ENCODE data around the gene LMTK3. TPM values are rescaled to one million over a fixed set of nuclear protein-coding genes. Genes with fewer than 3 reads are reported as not detected.
A peak's percentile ranks its signal among the peaks of the same experiment; 100 is the strongest.

The LMTK3 gene
- total RNA-seq, 1 experiment from 2014 or later, result not detected

DNA sequence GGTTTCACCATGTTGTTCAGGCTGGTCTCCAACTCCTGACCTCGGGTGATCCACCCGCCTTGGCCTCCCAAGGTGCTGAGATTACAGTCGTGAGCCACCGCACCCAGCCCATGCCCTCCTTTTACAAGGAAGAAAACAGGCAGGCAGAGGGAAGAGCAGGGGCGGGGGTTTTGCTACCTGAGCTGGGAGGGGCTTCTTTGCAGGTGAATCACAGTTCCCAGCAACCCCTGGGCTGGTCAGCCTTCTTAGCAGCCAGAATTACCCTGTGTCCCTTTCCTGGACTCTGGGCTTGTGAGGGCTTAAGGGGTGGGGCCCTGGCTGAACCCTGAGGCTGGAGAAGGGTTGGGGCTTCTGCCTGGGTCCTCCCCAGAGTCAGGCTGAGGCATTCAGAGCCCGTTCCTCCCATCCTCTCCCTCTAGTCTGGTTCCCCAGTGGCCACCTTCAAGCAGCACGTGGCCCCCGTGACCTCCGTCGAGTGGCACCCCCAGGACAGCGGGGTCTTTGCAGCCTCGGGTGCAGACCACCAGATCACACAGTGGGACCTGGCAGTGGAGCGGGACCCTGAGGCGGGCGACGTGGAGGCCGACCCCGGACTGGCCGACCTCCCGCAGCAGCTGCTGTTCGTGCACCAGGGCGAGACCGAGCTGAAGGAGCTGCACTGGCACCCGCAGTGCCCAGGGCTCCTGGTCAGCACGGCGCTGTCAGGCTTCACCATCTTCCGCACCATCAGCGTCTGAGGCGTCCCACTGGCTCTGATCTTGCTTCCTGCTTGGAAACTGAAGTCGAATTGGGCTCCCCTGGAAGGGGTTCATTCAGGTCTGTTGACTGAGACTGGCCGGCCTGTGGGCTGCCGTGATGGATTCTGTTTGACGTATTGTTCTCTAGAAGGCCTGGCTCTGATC is 59.1 kb downstream of the LMTK3 start:
- Histone ChIP-seq H3K4me3 (no peak overlapping the region), H3K9me3 (no peaks in the 10 kb centered on the region), H3K27me3 (no peaks in the 10 kb centered on the region), H3K36me3 (peaks cover 95% of the 10 kb centered on the region)
- DNase-seq, result no peak

DNA sequence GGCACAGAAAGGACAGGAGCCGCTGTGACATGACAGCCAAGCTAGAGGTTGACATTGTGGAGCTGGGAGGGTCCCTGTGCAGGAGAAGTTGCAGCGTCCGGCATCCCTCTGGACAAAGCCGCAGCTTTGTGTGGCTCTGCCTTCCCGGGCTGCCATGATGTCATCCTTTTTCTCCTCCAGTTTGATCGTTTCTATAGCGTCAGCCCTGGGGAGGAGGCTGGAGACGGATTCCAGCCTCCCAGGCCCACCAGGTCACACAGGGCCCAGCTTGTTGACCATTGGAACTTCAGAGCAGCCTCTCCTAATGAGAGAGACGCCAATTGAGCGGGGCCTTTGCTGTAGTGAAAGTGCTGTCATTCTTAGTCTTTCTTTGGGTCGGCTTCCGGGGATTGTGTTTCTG is 60.0 kb downstream of the LMTK3 start:
- H3K4me3 ChIP-seq, result no peak overlapping the region
- no peaks in the 10 kb centered on the region for H3K9me3 ChIP-seq
- DNase-seq, result no peak
- H3K27me3 ChIP-seq, result no peaks in the 10 kb centered on the region
- H3K36me3 ChIP-seq, result peaks cover 94% of the 10 kb centered on the region

DNA sequence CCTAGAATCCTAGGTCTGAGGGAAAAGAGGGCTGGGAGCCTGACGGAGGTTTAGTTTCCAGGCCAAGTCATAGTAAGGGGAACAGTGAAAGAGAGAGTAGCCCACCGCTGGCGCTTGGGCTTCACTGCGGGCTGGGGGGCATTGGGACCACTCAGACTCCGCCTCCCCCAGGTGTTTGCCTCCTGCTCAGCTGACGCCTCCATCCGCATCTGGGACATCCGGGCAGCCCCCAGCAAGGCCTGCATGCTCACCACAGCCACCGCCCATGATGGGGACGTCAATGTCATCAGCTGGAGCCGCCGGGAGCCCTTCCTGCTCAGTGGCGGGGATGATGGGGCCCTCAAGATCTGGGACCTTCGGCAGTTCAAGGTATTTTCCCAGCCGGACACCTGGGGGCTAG is 60.8 kb downstream of the LMTK3 start:
- H3K9me3 ChIP-seq, result no peaks in the 10 kb centered on the region
- H3K36me3 ChIP-seq, result peaks cover 95% of the 10 kb centered on the region
- no peaks in the 10 kb centered on the region for H3K27me3 ChIP-seq

DNA sequence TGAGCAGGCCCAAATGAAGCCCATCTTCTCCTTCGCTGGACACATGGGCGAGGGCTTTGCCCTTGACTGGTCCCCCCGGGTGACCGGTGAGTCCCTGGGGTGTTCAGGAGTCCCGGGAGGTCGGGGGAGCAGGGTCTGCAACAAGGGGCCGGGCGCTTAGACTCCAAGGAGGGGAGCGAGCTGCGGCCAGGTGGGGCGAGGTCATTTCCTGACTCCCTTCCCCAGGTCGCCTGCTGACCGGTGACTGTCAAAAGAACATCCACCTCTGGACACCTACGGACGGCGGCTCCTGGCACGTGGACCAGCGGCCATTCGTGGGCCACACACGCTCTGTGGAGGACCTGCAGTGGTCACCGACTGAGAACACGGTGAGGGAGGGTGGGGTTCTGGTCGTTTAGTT is 61.2 kb downstream of the LMTK3 start:
- DNase-seq, result no peak
- Histone ChIP-seq H3K36me3 (peaks cover 91% of the 10 kb centered on the region), H3K4me3 (no peak overlapping the region), H3K27me3 (no peaks in the 10 kb centered on the region), H3K9me3 (no peaks in the 10 kb centered on the region)

More for the DNA sequence above, 60.8 kb downstream of the LMTK3 start:
- no peak overlapping the region for H3K4me3 ChIP-seq
- no peak for DNase-seq

DNA sequence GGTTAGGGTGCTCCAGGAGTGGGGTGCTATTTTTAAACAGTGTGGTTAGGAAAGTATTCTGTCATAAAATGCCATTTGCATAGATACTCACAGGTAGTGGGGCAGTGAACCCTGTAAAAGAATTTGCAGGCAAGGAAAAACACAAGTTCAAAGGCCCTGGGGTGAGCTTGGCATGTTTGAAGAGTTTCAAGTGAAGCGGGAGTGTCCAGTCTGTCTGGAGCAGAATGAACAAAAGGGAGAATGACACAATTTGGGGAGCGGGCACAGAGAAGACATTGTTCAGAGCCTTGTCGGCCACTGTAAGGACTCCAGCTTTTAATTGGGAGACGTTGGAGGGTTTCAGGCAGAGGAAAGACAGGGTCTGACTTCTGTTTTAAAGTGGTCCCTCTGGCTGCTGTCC is 63.1 kb downstream of the LMTK3 start:
- DNase-seq, result no peak
- Histone ChIP-seq H3K4me3 (no peak overlapping the region), H3K27me3 (no peaks in the 10 kb centered on the region), H3K36me3 (peaks cover 74% of the 10 kb centered on the region), H3K9me3 (no peaks in the 10 kb centered on the region)

DNA sequence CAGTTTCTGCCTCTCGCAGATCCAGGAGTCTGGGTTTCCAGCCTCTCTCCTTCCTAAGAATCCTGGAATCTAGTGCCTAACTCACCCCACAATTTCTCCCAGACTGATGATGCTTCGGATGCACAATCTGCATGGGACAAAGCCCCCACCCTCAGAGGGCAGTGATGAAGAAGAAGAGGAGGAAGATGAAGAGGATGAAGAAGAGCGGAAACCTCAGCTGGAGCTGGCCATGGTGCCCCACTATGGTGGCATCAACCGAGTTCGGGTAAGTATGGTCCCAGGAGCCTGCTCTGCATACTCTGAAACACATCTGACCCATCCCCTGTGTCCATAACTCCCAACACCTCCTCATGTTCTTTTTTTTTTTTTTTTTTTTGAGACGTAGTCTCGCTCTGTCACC is 65.1 kb downstream of the LMTK3 start:
- no peak for DNase-seq
- Histone ChIP-seq H3K27me3 (no peaks in the 10 kb centered on the region), H3K9me3 (no peaks in the 10 kb centered on the region), H3K4me3 (peak overlapping the region; percentile 98), H3K36me3 (peaks cover 54% of the 10 kb centered on the region)

DNA sequence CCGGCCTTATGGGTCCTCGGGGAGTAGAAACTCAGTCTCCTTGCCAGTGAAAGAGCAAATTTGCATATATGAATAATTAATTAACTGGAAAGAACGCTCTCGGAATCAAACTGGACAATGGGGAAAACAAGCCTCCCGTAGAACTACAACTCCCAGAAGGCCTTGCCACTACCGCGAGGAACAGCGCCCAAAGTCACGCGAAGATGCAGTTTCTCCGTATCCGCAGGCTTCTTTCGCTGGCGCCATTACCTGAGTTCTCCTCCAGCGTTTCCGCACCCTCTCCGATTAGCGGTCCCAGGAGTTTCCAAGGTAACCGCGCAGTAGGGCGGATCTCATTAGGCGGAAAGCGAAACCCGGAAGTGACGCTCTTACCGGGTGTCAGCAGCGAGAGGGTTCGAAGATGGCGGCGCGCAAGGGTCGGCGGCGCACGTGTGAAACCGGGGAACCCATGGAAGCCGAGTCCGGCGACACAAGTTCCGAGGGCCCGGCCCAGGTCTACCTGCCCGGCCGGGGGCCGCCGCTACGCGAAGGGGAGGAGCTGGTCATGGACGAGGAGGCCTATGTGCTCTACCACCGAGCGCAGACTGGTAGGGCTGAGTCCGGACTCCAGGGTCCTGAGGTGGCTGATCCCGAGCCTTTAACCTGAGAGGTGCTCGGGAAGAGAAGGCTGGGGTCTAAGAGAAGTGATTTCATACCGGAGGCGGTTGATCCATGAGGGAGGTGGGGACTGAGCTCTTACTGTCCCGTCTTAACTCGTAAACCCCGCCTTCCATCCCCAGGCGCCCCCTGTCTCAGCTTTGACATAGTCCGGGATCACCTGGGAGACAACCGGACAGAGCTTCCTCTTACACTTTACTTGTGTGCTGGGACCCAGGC is 65.8 kb downstream of the LMTK3 start, which contains the start of gene GRWD1:
Gene GRWD1 (plus strand): TSS at position 378 of the 876 bp plus-strand sequence. CDS start 23 bp downstream, at position 401.
- H3K36me3 ChIP-seq, result peaks cover 48% of the 10 kb centered on the region
- peak; percentile 97 for DNase-seq
- peak within 1 kb of the TSS; percentile 98 for H3K4me3 ChIP-seq
- H3K27me3 ChIP-seq, result no peaks in the 10 kb centered on the region
- no peaks in the 10 kb centered on the region for H3K9me3 ChIP-seq

DNA sequence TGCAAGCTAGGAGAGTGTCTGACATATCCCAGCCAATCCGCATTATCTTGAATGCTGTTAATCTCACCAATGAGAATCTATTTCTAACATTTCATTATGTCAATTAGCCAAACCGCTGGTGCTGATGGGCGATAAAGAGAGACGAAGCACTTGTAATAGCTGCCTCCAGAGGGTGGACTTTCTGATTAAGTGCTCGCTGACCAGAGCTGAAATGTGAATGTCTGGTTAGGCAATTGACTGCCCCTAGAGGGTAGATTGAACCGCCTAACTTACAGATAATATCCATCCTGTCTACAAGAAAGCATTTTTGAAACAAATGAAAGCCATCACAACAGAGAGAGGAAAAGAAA is 66.4 kb downstream of the LMTK3 start:
- H3K27me3 ChIP-seq, result no peaks in the 10 kb centered on the region
- peak; percentile 75 for DNase-seq
- H3K4me3 ChIP-seq, result peak overlapping the region; percentile 98
- H3K9me3 ChIP-seq, result no peaks in the 10 kb centered on the region
- H3K36me3 ChIP-seq, result peaks cover 42% of the 10 kb centered on the region

DNA sequence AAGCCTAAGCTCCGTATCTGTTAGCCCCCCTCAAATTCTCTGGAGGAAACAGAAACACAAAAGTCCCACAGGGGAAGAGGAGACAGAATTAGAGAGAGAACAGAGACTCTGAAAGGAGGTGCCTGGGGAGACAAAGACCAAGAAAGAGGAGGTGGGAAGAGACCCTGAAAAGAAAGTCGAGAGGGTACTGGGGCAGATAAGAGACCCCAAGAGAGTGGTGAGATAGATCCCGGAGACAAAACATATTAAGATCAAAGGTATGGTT is 66.8 kb downstream of the LMTK3 start:
- Histone ChIP-seq H3K36me3 (peaks cover 38% of the 10 kb centered on the region), H3K9me3 (no peaks in the 10 kb centered on the region), H3K4me3 (peak overlapping the region; percentile 98), H3K27me3 (no peaks in the 10 kb centered on the region)
- DNase-seq, result no peak

DNA sequence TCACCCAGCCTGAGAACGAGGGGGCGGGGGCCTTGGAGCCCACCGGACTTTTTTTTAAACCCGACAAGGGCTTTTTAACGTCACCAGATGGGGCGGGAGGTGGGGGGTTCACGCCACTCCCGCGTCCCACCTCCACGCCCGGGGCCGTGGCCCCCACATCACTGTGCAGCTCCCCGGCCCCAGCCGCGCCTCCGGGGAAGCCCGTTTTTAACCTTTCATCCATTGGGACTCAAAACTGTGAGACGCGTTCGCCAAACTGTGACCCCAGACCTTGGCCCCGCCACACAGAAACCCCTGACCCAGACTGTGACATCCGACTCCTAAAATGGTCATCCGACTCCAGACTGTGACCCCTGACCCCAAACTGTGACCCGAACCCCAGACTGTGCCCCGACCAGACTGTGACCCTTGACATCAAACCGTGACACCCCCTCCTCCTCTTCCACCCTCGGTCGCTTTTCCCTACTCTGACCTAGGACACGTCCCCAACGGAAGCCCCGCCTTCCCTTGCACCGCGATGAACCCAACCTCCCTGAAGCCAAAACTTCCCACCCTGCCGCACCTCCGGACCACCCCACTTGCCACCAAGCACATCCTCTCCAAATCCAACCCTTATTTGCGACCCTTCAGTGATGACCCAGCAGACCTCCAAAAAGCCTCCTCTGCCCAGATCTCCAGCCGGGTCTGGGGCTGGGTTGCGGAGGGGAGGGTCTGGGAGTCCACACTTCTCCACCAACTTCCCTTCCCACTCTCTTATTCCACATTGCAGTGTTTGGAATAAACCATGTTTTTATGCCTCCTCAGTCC is 67.3 kb downstream of the LMTK3 start:
- Histone ChIP-seq H3K36me3 (peaks cover 33% of the 10 kb centered on the region), H3K4me3 (peak overlapping the region; percentile 98)

DNA sequence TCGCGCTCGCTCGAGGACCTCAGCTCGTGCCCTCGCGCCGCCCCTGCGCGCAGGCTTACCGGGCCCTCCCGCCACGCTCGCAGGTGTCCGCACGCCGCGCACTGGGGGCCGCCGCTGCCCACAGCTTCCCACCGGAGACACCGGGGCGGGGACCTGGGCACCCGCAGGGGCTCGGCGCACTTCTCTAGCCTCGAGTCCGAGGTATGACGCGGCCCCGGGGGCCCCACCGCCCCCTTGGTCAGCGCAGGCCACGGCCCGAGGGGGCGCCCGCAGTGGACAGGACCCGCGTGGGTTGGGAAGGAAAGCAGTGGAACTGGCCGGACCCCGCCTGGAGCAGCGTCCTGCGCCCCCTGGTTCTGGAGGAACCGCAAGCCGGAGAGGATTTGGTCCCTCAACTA is 67.9 kb downstream of the LMTK3 start:
- Histone ChIP-seq H3K9me3 (no peaks in the 10 kb centered on the region), H3K4me3 (no peak overlapping the region), H3K27me3 (no peaks in the 10 kb centered on the region), H3K36me3 (peaks cover 27% of the 10 kb centered on the region)
- no peak for DNase-seq

More for the DNA sequence above, 67.3 kb downstream of the LMTK3 start:
- H3K27me3 ChIP-seq, result no peaks in the 10 kb centered on the region
- no peak for DNase-seq
- H3K9me3 ChIP-seq, result no peaks in the 10 kb centered on the region

DNA sequence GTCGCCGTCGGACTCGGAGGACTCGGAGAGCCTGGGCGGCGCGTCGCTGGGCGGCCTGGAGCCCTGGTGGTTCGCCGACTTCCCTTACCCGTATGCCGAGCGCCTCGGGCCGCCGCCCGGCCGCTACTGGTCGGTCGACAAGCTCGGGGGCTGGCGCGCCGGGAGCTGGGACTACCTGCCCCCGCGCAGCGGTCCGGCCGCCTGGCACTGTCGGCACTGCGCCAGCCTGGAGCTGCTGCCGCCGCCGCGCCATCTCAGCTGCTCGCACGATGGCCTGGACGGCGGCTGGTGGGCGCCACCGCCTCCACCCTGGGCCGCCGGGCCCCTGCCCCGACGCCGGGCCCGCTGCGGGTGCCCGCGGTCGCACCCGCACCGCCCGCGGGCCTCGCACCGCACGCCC is 68.4 kb downstream of the LMTK3 start:
- no peaks in the 10 kb centered on the region for H3K9me3 ChIP-seq
- no peak for DNase-seq
- peaks cover 22% of the 10 kb centered on the region for H3K36me3 ChIP-seq
- H3K27me3 ChIP-seq, result no peaks in the 10 kb centered on the region
- H3K4me3 ChIP-seq, result no peak overlapping the region

DNA sequence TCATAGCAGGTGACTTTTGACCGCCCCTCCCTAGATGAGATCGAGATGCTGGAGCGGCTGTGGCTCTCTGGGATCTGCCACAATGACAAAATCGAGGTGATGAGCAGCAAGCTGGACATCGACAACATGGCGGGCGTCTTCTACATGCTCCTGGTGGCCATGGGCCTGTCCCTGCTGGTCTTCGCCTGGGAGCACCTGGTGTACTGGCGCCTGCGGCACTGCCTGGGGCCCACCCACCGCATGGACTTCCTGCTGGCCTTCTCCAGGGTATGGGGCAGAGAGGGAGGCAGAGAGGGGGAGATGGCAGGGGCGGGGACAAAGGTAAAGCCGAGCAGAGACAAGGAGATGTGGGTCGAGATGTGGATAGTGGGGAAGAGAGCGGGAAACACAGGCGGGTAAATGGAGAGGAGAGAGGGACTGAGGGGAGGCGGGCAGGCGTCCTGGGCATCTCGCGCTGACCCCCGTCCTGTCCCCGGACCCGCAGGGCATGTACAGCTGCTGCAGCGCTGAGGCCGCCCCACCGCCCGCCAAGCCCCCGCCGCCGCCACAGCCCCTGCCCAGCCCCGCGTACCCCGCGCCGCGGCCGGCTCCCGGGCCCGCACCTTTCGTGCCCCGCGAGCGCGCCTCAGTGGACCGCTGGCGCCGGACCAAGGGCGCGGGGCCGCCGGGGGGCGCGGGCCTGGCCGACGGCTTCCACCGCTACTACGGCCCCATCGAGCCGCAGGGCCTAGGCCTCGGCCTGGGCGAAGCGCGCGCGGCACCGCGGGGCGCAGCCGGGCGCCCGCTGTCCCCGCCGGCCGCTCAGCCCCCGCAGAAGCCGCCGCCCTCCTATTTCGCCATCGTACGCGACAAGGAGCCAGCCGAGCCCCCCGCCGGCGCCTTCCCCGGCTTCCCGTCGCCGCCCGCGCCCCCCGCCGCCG is 69.3 kb downstream of the LMTK3 start:
- Histone ChIP-seq H3K4me3 (no peak overlapping the region), H3K27me3 (no peaks in the 10 kb centered on the region), H3K36me3 (peaks cover 14% of the 10 kb centered on the region), H3K9me3 (no peaks in the 10 kb centered on the region)
- DNase-seq, result no peak

DNA sequence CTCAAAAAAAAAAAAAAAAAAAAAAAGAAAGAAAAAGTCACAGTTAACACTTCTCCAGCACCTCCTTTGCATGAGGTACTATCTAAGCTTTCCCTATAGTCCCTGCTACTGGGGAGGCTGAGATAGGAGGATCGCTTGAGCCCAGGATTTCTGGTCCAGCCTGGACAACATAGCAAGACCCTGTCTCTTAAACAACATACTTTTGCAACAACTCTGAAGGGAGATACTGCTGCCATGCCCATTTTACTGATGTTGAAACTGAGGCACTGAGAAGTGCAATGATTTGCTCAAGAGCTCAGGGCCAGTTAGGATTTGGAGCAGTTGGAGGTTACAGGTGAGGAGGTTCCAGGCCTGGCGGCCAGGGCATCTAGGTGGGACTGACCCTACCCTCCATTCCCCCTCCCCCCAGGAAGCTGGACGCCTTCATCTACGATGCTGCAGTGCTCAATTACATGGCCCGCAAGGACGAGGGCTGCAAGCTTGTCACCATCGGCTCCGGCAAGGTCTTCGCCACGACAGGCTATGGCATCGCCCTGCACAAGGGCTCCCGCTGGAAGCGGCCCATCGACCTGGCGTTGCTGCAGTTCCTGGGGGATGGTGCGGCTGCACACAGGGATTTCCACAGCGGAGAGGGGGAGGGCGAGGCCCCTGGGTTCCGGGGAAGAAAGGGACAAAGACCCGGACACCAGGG is 70.1 kb downstream of the LMTK3 start:
- no peak overlapping the region for H3K4me3 ChIP-seq
- no peak for DNase-seq
- no peaks in the 10 kb centered on the region for H3K27me3 ChIP-seq
- H3K9me3 ChIP-seq, result no peaks in the 10 kb centered on the region
- H3K36me3 ChIP-seq, result peaks cover 7% of the 10 kb centered on the region

DNA sequence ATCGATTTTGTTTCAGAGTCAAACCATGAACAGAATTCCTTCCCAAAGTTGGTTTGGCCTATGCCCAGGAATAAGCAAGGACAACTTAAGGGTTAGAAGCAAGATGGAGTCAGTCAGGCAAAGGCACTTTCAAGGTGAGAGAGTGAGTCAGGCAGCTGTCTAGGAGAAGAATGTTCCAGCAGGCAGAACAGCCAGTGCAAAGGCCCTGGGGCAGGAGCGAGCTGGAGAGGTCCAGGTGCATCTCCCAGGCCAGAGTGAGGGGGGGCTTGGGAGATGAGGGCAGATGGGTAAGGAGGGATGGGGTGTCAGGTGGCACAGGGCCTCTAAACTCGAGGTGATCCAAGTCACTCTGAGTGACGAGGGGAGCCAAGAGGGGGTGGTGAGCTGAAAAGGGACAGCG is 75.0 kb downstream of the LMTK3 start:
- H3K27me3 ChIP-seq, result no peaks in the 10 kb centered on the region
- no peak overlapping the region for H3K4me3 ChIP-seq
- no peak for DNase-seq
- no peaks in the 10 kb centered on the region for H3K36me3 ChIP-seq
- no peaks in the 10 kb centered on the region for H3K9me3 ChIP-seq
